SU-DHL-6 (cell line): Measurements from ENCODE around the gene ULK3.

ENCODE experiments used
- EZH2phosphoT487 ChIP-seq: fragments of 200-600 bp; sonication (generic), shearing (Covaris generic); conservative IDR thresholded peaks from 2 replicates; pipeline ENCODE4 v1.6.1; 2018; ENCODE audit warnings: mild to moderate bottlenecking, antibody characterized with exemption, low read length, moderate library complexity, mixed read lengths
- TF ChIP-seq, protein P1 (sequence below): fragments of 200-600 bp; sonication (generic); IDR thresholded peaks from one replicate; pipeline ENCODE4 v1.5.1; 2017; ENCODE audit warnings: antibody characterized with exemption, mild to moderate bottlenecking, low read length, moderate library complexity; ENCODE audit not compliant: insufficient read depth, poor library complexity, severe bottlenecking

- TF ChIP-seq, protein P1, sequence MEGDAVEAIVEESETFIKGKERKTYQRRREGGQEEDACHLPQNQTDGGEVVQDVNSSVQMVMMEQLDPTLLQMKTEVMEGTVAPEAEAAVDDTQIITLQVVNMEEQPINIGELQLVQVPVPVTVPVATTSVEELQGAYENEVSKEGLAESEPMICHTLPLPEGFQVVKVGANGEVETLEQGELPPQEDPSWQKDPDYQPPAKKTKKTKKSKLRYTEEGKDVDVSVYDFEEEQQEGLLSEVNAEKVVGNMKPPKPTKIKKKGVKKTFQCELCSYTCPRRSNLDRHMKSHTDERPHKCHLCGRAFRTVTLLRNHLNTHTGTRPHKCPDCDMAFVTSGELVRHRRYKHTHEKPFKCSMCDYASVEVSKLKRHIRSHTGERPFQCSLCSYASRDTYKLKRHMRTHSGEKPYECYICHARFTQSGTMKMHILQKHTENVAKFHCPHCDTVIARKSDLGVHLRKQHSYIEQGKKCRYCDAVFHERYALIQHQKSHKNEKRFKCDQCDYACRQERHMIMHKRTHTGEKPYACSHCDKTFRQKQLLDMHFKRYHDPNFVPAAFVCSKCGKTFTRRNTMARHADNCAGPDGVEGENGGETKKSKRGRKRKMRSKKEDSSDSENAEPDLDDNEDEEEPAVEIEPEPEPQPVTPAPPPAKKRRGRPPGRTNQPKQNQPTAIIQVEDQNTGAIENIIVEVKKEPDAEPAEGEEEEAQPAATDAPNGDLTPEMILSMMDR: no peak
- TF ChIP-seq EZH2phosphoT487: no peak
These were observed 35.3 kb upstream of the ULK3 start for GRCh38 chr15:74878273-74878672.
